Panc1 (cell line): ENCODE data around the gene RAD17. TPM values are rescaled to one million over a fixed set of nuclear protein-coding genes. Genes with fewer than 3 reads are reported as not detected.
"Not testable (repeated sequence)": the region's sequence is repeated elsewhere in the genome, so short reads cannot be mapped to it uniquely, and the experiment has no call there.

Experiments
- ATAC-seq: fragments of 200-7000 bp; cut with Tn5 transposase; 2 replicates; pipeline ENCODE4 v1.9.1; 2020; ENCODE audit warnings: mild to moderate bottlenecking, moderate library complexity
- BruUV-seq: library from RNA; stranded (reverse); fragments of 400-500 nt; replicated peaks from 2 replicates; lab custom pipeline; 2021; lab: Mats Ljungman, UMichigan
- CTCF ChIA-PET: fragments of 300-600 bp; sonication (Branson Sonifier 250); formaldehyde crosslinking; loops from one replicate; lab custom pipeline; 2022; ENCODE audit warnings: antibody characterized with exemption; lab: Charles Lee
- POLR2A ChIA-PET: fragments of 300-600 bp; sonication (Branson Sonifier 250); formaldehyde crosslinking; loops from one replicate; lab custom pipeline; 2022; ENCODE audit warnings: antibody characterized with exemption; lab: Charles Lee
- DNase-seq: peaks from one replicate; pipeline ENCODE4 v3.0.0-alpha.2; 2010; ENCODE audit warnings: low read depth, low spot score
- H3K27ac ChIP-seq: 2 replicates; pipeline ENCODE4 v1.5.1; 2011; ENCODE audit warnings: mild to moderate bottlenecking, low read length, inconsistent platforms
- H3K27me3 ChIP-seq: fragments of 200-500 bp; sonication (Bioruptor generic); 2 replicates; pipeline ENCODE4 v1.6.0; 2014; ENCODE audit warnings: low read length, inconsistent platforms; ENCODE audit not compliant: control insufficient read depth, insufficient read depth
- H3K36me3 ChIP-seq: fragments of 200-500 bp; sonication (Bioruptor generic); 2 replicates; pipeline ENCODE4 v1.5.1; 2014; ENCODE audit warnings: inconsistent platforms, mild to moderate bottlenecking, low read length, moderate library complexity; ENCODE audit not compliant: control insufficient read depth, insufficient read depth
- H3K4me1 ChIP-seq: 2 replicates; pipeline ENCODE4 v1.5.1; 2011; ENCODE audit warnings: inconsistent platforms, mild to moderate bottlenecking, low read length, moderate library complexity; ENCODE audit not compliant: control insufficient read depth, insufficient read depth
- H3K4me3 ChIP-seq, 2 experiments: 2 replicates each; pipeline ENCODE4 v1.5.1; 2011 to 2012; ENCODE audit warnings: low read depth in 2 of 2, low read length in 2 of 2, mild to moderate bottlenecking in 2 of 2, inconsistent platforms in 1 of 2, moderate library complexity in 1 of 2
- H3K9me3 ChIP-seq: fragments of 200-500 bp; sonication (Bioruptor generic); 2 replicates; pipeline ENCODE4 v1.5.1; 2014; ENCODE audit warnings: low read depth, mild to moderate bottlenecking, inconsistent platforms, low read length, moderate library complexity; ENCODE audit not compliant: control insufficient read depth, insufficient read depth
- CTCF ChIP-seq: fragments of 450-650 bp; IDR thresholded peaks from 2 replicates; pipeline ENCODE4 v1.5.1; 2017; ENCODE audit warnings: mild to moderate bottlenecking
- POLR2AphosphoS5 ChIP-seq: IDR thresholded peaks from 2 replicates; pipeline ENCODE4 v1.6.1; 2012; ENCODE audit warnings: mild to moderate bottlenecking, low read depth, low read length, moderate library complexity
- REST ChIP-seq, 2 experiments: IDR thresholded peaks; 2 replicates each; pipeline ENCODE4 v1.6.1; 2011 to 2012; ENCODE audit warnings: low read depth in 2 of 2, control low read depth in 1 of 2, low read length in 1 of 2, mild to moderate bottlenecking in 1 of 2, moderate library complexity in 1 of 2; ENCODE audit not compliant: insufficient read depth in 1 of 2
- SIN3A ChIP-seq: IDR thresholded peaks from 2 replicates; pipeline ENCODE4 v1.6.1; 2012; ENCODE audit warnings: low read depth, mild to moderate bottlenecking, low read length, moderate library complexity, borderline replicate concordance; ENCODE audit not compliant: insufficient read depth
- TCF7L2 ChIP-seq: IDR thresholded peaks from 2 replicates; pipeline ENCODE4 v1.6.1; 2011; ENCODE audit warnings: mild to moderate bottlenecking, low read depth, low read length, inconsistent platforms
- in situ Hi-C: cut with HindIII; loops from 2 replicates; pipeline ENCODE4 v1.10.0; 2016; ENCODE audit warnings: low sequenced_read_pairs, low pct_unique_long_range_greater_than_20kb
- intact Hi-C: fragments of 100-400 bp; cut with micrococcal nuclease; formaldehyde crosslinking; loops from one replicate; pipeline ENCODE4 v1.10.0; 2022; ENCODE audit not compliant: unreplicated experiment
- total RNA-seq: library from RNA; stranded (reverse); gene quantifications from one replicate; pipeline ENCODE4 v1.2.1, GENCODE V29; 2021; ENCODE audit not compliant: unreplicated experiment

The RAD17 gene
- total RNA-seq, 1 experiment from 2014 or later: 41.7 TPM

GRCh38 chr5:69453487-69453886, 83.9 kb downstream of the RAD17 start:
- BruUV-seq, intact Hi-C loops, H3K36me3 ChIP-seq, in situ Hi-C loops, H3K4me1 ChIP-seq, DNase-seq, H3K9me3 ChIP-seq, H3K27me3 ChIP-seq, ATAC-seq, H3K27ac ChIP-seq: not testable (repeated sequence)
- CTCF ChIA-PET: interaction anchor here (0.6 kb wide), 1 partner anchor 14 kb away, joined by 5 read pairs; no protein-coding TSS in a partner anchor
- POLR2A ChIA-PET: interaction anchor here (0.6 kb wide), 1 partner anchor 61 kb away, joined by 4 read pairs; no protein-coding TSS in a partner anchor
- H3K4me3 ChIP-seq: peak overlapping the region; percentile 29 to 55; a peak in 3 of 4 replicates

GRCh38 chr5:69454460-69455249, 85.0 kb downstream of the RAD17 start:
- Histone ChIP-seq H3K27me3 (no peaks in the 10 kb centered on the region), H3K4me3 (peak overlapping the region; percentile 29 to 55), H3K9me3 (no peaks in the 10 kb centered on the region), H3K36me3 (no peaks in the 10 kb centered on the region), H3K4me1 (peaks cover 5% of the 10 kb centered on the region), H3K27ac (peak overlapping the region; percentile 66)
- in situ Hi-C loops (no loop called here), intact Hi-C loops (no loop called here)
- no TSS peak for BruUV-seq
- ATAC-seq: peak; percentile 43; the same call in 1 of the 2 replicates
- CTCF ChIA-PET: no interaction called here
- POLR2A ChIA-PET: no interaction called here
- no peak for TF ChIP-seq TCF7L2
- TF ChIP-seq SIN3A: no peak
- TF ChIP-seq POLR2AphosphoS5: no peak
- no peak for TF ChIP-seq CTCF
- no peak for TF ChIP-seq REST (IDR thresholded peaks at IDR 0.05; ENCODE audit: insufficient read depth in 1 of 2, low read depth in 2 of 2, low read length in 1 of 2)
- DNase-seq: no peak

- in situ Hi-C loops: not testable (repeated sequence)
These were observed 85.9 kb downstream of the RAD17 start for GRCh38 chr5:69455428-69455988.

More at GRCh38 chr5:69455428-69455988, 85.9 kb downstream of the RAD17 start:
- CTCF ChIA-PET, intact Hi-C loops, H3K27ac ChIP-seq, ATAC-seq, DNase-seq, H3K9me3 ChIP-seq, POLR2A ChIA-PET, BruUV-seq, H3K4me1 ChIP-seq, H3K4me3 ChIP-seq, H3K27me3 ChIP-seq, H3K36me3 ChIP-seq: not testable (repeated sequence)
